HepG2 (cell line): ENCODE results near the gene CLDND2. TPM values are rescaled to one million over a fixed set of nuclear protein-coding genes. Genes with fewer than 3 reads are reported as not detected.

Experiments
- ELF4 ChIP-seq: sonication (generic); formaldehyde crosslinking; IDR thresholded peaks from 2 replicates; pipeline ENCODE4 v1.5.0; 2020; ENCODE audit warnings: missing genetic modification reagents, mild to moderate bottlenecking, moderate library complexity, borderline replicate concordance
- KDM6A ChIP-seq: IDR thresholded peaks from 2 replicates; pipeline ENCODE4 v1.6.1; 2016; ENCODE audit warnings: low read depth
- LRRFIP1 ChIP-seq: sonication (generic); formaldehyde crosslinking; conservative IDR thresholded peaks from 2 replicates; pipeline ENCODE4 v1.4.0; 2020; ENCODE audit warnings: missing genetic modification reagents
- RCOR2 ChIP-seq: IDR thresholded peaks from 2 replicates; pipeline ENCODE4 v1.6.1; 2016; ENCODE audit warnings: missing biosample characterization, missing genetic modification reagents
- SP140L ChIP-seq: sonication (generic); formaldehyde crosslinking; IDR thresholded peaks from 2 replicates; pipeline ENCODE4 v1.4.0; 2020; ENCODE audit warnings: missing genetic modification reagents, borderline replicate concordance
- SRSF1 ChIP-seq: fragments of 200-400 bp; formaldehyde crosslinking; optimal IDR thresholded peaks from 2 replicates; pipeline ENCODE3; 2017; ENCODE audit warnings: mild to moderate bottlenecking, low read depth, low read length, moderate library complexity
- ZBTB26 ChIP-seq: IDR thresholded peaks from 2 replicates; pipeline ENCODE4 v1.6.1; 2016; ENCODE audit warnings: missing compliant biosample characterization, missing genetic modification reagents, borderline replicate concordance
- ZBTB34 ChIP-seq: sonication (generic); formaldehyde crosslinking; IDR thresholded peaks from 2 replicates; pipeline ENCODE4 v1.8.0; 2022; ENCODE audit warnings: mild to moderate bottlenecking, missing genetic modification reagents
- ZBTB8A ChIP-seq: sonication (generic); formaldehyde crosslinking; IDR thresholded peaks from 2 replicates; pipeline ENCODE4 v1.4.0; 2020; ENCODE audit warnings: mild to moderate bottlenecking, low read depth, missing genetic modification reagents, borderline replicate concordance
- ZFP41 ChIP-seq: sonication (generic); formaldehyde crosslinking; IDR thresholded peaks from 2 replicates; pipeline ENCODE4 v1.4.0; 2020; ENCODE audit warnings: mild to moderate bottlenecking, missing genetic modification reagents, borderline replicate concordance
- ZFP91 ChIP-seq: sonication (generic); formaldehyde crosslinking; IDR thresholded peaks from 2 replicates; pipeline ENCODE4 v1.9.0; 2022; ENCODE audit warnings: missing genetic modification reagents, mild to moderate bottlenecking, borderline replicate concordance
- ZNF143 ChIP-seq: sonication (generic); formaldehyde crosslinking; IDR thresholded peaks from 2 replicates; pipeline ENCODE4 v1.4.0; 2020; ENCODE audit warnings: missing genetic modification reagents
- ZNF329 ChIP-seq: sonication (generic); formaldehyde crosslinking; IDR thresholded peaks from 2 replicates; pipeline ENCODE4 v1.9.0; 2021; ENCODE audit warnings: low read depth, mild to moderate bottlenecking, missing genetic modification reagents
- ZNF44 ChIP-seq: sonication (generic); formaldehyde crosslinking; IDR thresholded peaks from 2 replicates; pipeline ENCODE4 v1.5.1; 2020; ENCODE audit warnings: mild to moderate bottlenecking, missing genetic modification reagents
- ZNF609 ChIP-seq: sonication (generic); formaldehyde crosslinking; IDR thresholded peaks from 2 replicates; pipeline ENCODE4 v1.4.0; 2020; ENCODE audit warnings: mild to moderate bottlenecking, missing genetic modification reagents, borderline replicate concordance
- ZNF703 ChIP-seq: sonication (generic); formaldehyde crosslinking; IDR thresholded peaks from 2 replicates; pipeline ENCODE4 v1.5.1; 2020; ENCODE audit warnings: missing genetic modification reagents, mild to moderate bottlenecking, moderate library complexity, borderline replicate concordance
- polyA plus RNA-seq, 8 experiments: library from polyadenylated mRNA; depleted of rRNA in 3 of 8; stranded (reverse) in 7 of 8; unstranded in 1 of 8; fragments of >200 nt; fragmentation: Illumina TruSeq in 4 of 8; extraction: Trizol in 4 of 8; gene quantifications; 2 replicates each; pipeline versions ENCODE4 v1.2.1 to v1.2.3, GENCODE V29; 2011 to 2016; ENCODE audit warnings: low read depth in 4 of 8, missing spikeins in 1 of 8, mixed read lengths in 1 of 8; ENCODE audit not compliant: insufficient read depth in 1 of 8
- total RNA-seq, 5 experiments: library from RNA; depleted of rRNA; stranded (reverse); fragments of >200 nt; fragmentation: Illumina TruSeq; extraction: Trizol; gene quantifications; 2 replicates each; pipeline ENCODE4 v1.2.3, GENCODE V29; 2016; ENCODE audit warnings: low read depth in 1 of 5

Gene CLDND2
- total and polyA plus RNA-seq, 2 of the 13 experiments (the other 11 are each of a cell fraction or from before 2014, with no cell fraction given): 0.84 to 1.8 TPM

GRCh38 chr19:51365211-51365964 lies 3.4 kb downstream of the CLDND2 start (continued):
- TF ChIP-seq LRRFIP1 (CRISPR knock-in tag) (no peak), ZNF609 (CRISPR knock-in tag) (peak; percentile 56; the same call in 1 of the 2 replicates), ZFP91 (peak; percentile 26; the same call in 1 of the 2 replicates), ZFP41 (CRISPR knock-in tag) (no peak), KDM6A (CRISPR knock-in tag) (peak; percentile 84), ZBTB26 (0 out of 2 replicates have a peak, but pooled peaks have one; percentile 37), ZNF703 (CRISPR knock-in tag) (no peak), SRSF1 (no peak), RCOR2 (CRISPR knock-in tag) (no peak), SP140L (CRISPR knock-in tag) (no peak), ZNF143 (CRISPR knock-in tag) (no peak), ELF4 (no peak), ZNF44 (CRISPR knock-in tag) (no peak), ZBTB34 (CRISPR knock-in tag) (no peak), ZNF329 (CRISPR knock-in tag) (0 out of 2 replicates have a peak, but pooled peaks have one; percentile 21), ZBTB8A (CRISPR knock-in tag) (no peak)
